GM23338 (cell line): Measurements from ENCODE around the gene REL. TPM values are rescaled to one million over a fixed set of nuclear protein-coding genes. Genes with fewer than 3 reads are reported as not detected.

Source experiments
- ATAC-seq: fragments of 200-7000 bp; cut with Tn5 transposase; 3 replicates; pipeline ENCODE4 v1.9.1; 2020
- DNase-seq: peaks from one replicate; pipeline ENCODE4 v3.0.0-alpha.2; 2015; ENCODE audit warnings: low spot score
- H2AFZ ChIP-seq: fragments of 200-600 bp; sonication (generic); 2 replicates; pipeline ENCODE4 v1.8.0; 2016; ENCODE audit warnings: antibody characterized with exemption, mild to moderate bottlenecking, moderate library complexity
- H3F3A ChIP-seq: fragments of 200-600 bp; sonication (generic); replicated peaks from 2 replicates; pipeline ENCODE4 v1.8.0; 2017; ENCODE audit warnings: antibody characterized with exemption, mixed run types, low read depth
- H3K27ac ChIP-seq: fragments of 200-600 bp; sonication (generic); 2 replicates; pipeline ENCODE4 v1.6.1; 2016; ENCODE audit warnings: low read depth
- H3K27me3 ChIP-seq: fragments of 200-600 bp; sonication (generic); 2 replicates; pipeline ENCODE4 v1.8.0; 2016; ENCODE audit warnings: mild to moderate bottlenecking, mixed run types, moderate library complexity; ENCODE audit not compliant: insufficient read depth
- H3K36me3 ChIP-seq: fragments of 200-600 bp; sonication (generic); 2 replicates; pipeline ENCODE4 v1.8.0; 2016; ENCODE audit warnings: mild to moderate bottlenecking; ENCODE audit not compliant: insufficient read depth
- H3K4me1 ChIP-seq: fragments of 200-600 bp; sonication (generic); 2 replicates; pipeline ENCODE4 v1.8.0; 2016; ENCODE audit warnings: mild to moderate bottlenecking, moderate library complexity; ENCODE audit not compliant: insufficient read depth
- H3K4me2 ChIP-seq: fragments of 200-600 bp; sonication (generic); 2 replicates; pipeline ENCODE4 v1.7.1; 2017; ENCODE audit warnings: mixed run types
- H3K4me3 ChIP-seq: fragments of 200-600 bp; sonication (generic); 2 replicates; pipeline ENCODE4 v1.6.1; 2016; ENCODE audit warnings: mixed run types
- H3K79me2 ChIP-seq: fragments of 200-600 bp; sonication (generic); replicated peaks from 2 replicates; pipeline ENCODE4 v1.8.0; 2017; ENCODE audit warnings: mild to moderate bottlenecking; ENCODE audit not compliant: insufficient read depth
- H3K9me2 ChIP-seq: fragments of 200-600 bp; sonication (generic); 2 replicates; pipeline ENCODE4 v1.8.0; 2017; ENCODE audit not compliant: insufficient read depth
- H4K20me1 ChIP-seq: fragments of 200-600 bp; sonication (generic); replicated peaks from 2 replicates; pipeline ENCODE4 v1.8.0; 2017; ENCODE audit warnings: mild to moderate bottlenecking; ENCODE audit not compliant: insufficient read depth
- H3K27ac Mint-ChIP-seq: 2 replicates; pipeline ENCODE4 v1.8.0; 2020; ENCODE audit warnings: inconsistent platforms, mild to moderate bottlenecking, moderate library complexity, mixed read lengths
- H3K27me3 Mint-ChIP-seq: 3 replicates; pipeline ENCODE4 v1.8.0; 2022; ENCODE audit warnings: low read depth, mild to moderate bottlenecking, moderate library complexity, mixed read lengths, inconsistent platforms; ENCODE audit not compliant: insufficient read depth, poor library complexity
- H3K36me3 Mint-ChIP-seq: 3 replicates; pipeline ENCODE4 v1.8.0; 2021; ENCODE audit warnings: low read depth, mild to moderate bottlenecking, inconsistent platforms, moderate library complexity, mixed read lengths
- H3K4me1 Mint-ChIP-seq: 3 replicates; pipeline ENCODE4 v1.8.0; 2020; ENCODE audit warnings: mild to moderate bottlenecking, inconsistent platforms, mixed read lengths
- H3K4me3 Mint-ChIP-seq: 3 replicates; pipeline ENCODE4 v1.8.0; 2021; ENCODE audit warnings: moderate library complexity, mild to moderate bottlenecking, inconsistent platforms, mixed read lengths
- H3K9me3 Mint-ChIP-seq: 3 replicates; pipeline ENCODE4 v1.8.0; 2020; ENCODE audit warnings: moderate library complexity, mild to moderate bottlenecking, inconsistent platforms, mixed read lengths
- ETS1 ChIP-seq: IDR thresholded peaks from 2 replicates; pipeline ENCODE4 v1.6.1; 2016; ENCODE audit warnings: antibody characterized with exemption
- EZH2phosphoT487 ChIP-seq: fragments of 200-600 bp; sonication (generic); IDR thresholded peaks from one replicate; pipeline ENCODE4 v1.8.1; 2018; ENCODE audit warnings: antibody characterized with exemption; ENCODE audit not compliant: unreplicated experiment
- NANOG ChIP-seq: IDR thresholded peaks from 2 replicates; pipeline ENCODE4 v1.6.1; 2016; ENCODE audit warnings: antibody characterized with exemption, borderline replicate concordance
- POLR2AphosphoS5 ChIP-seq: IDR thresholded peaks from 2 replicates; pipeline ENCODE4 v1.6.1; 2016; ENCODE audit warnings: antibody characterized with exemption, low read depth
- REST ChIP-seq: IDR thresholded peaks from one replicate; pipeline ENCODE4 v1.6.1; 2018; ENCODE audit warnings: antibody characterized with exemption; ENCODE audit not compliant: unreplicated experiment
- ZNF114 ChIP-seq: fragments of 250-450 bp; sonication (Bioruptor Pico); IDR thresholded peaks from 2 replicates; pipeline ENCODE4 v1.5.0; 2020; ENCODE audit warnings: mild to moderate bottlenecking, moderate library complexity
- ZNF331 ChIP-seq: fragments of 250-450 bp; sonication (Bioruptor Pico); IDR thresholded peaks from 2 replicates; pipeline ENCODE4 v1.5.0; 2020; ENCODE audit warnings: low read depth, mild to moderate bottlenecking, moderate library complexity
- ZNF462 ChIP-seq: fragments of 250-450 bp; sonication (Bioruptor Pico); IDR thresholded peaks from 2 replicates; pipeline ENCODE4 v1.5.0; 2020; ENCODE audit warnings: mild to moderate bottlenecking, moderate library complexity
- polyA plus RNA-seq: library from polyadenylated mRNA; unstranded; fragments of >200 nt; fragmentation: Nextera tagmentation; extraction: Ambion mirVana; gene quantifications from 2 replicates; pipeline ENCODE4 v1.2.1, GENCODE V29; 2016
- total RNA-seq: library from RNA; depleted of rRNA; stranded (reverse); fragments of >200 nt; shearing (Covaris generic); gene quantifications from 2 replicates; pipeline ENCODE4 v1.2.3, GENCODE V29; 2014

The REL gene
- total and polyA plus RNA-seq, 2 experiments from 2014 or later: 4.1 to 8.0 TPM

- no peaks in the 10 kb centered on the region for H3K27me3 ChIP-seq
- Mint-ChIP-seq H3K9me3 (no peaks in the 10 kb centered on the region), H3K27me3 (peaks cover 2% of the 10 kb centered on the region), H3K4me3 (no peak overlapping the region), H3K4me1 (no peaks in the 10 kb centered on the region), H3K27ac (no peak overlapping the region), H3K36me3 (no peaks in the 10 kb centered on the region)
- no peaks in the 10 kb centered on the region for H3F3A ChIP-seq
- DNase-seq: no peak
- H4K20me1 ChIP-seq: no peaks in the 10 kb centered on the region
- TF ChIP-seq ZNF114 (CRISPR knock-in tag): no peak
- TF ChIP-seq REST: no peak
- TF ChIP-seq POLR2AphosphoS5: no peak
- TF ChIP-seq NANOG: no peak
- no peak for TF ChIP-seq EZH2phosphoT487
- TF ChIP-seq ZNF462 (CRISPR knock-in tag): no peak
- TF ChIP-seq ETS1: no peak
- no peak for TF ChIP-seq ZNF331
- no peak overlapping the region for H3K27ac ChIP-seq
- no peaks in the 10 kb centered on the region for H3K4me1 ChIP-seq
- H3K4me3 ChIP-seq: no peak overlapping the region
- H2AFZ ChIP-seq: no peak overlapping the region
- H3K4me2 ChIP-seq: no peak overlapping the region
- H3K79me2 ChIP-seq: no peaks in the 10 kb centered on the region
- no peaks in the 10 kb centered on the region for H3K9me2 ChIP-seq
- no peak for ATAC-seq
- no peaks in the 10 kb centered on the region for H3K36me3 ChIP-seq
Measured at GRCh38 chr2:60898567-60898966, 17.2 kb downstream of the REL start.
